ENCODE results near the gene SLC39A7. TPM values are rescaled to one million over a fixed set of nuclear protein-coding genes. Genes with fewer than 3 reads are reported as not detected.

The SLC39A7 gene
- total RNA-seq, 1 experiment from 2014 or later = 128 TPM

- CTCF ChIA-PET = interaction anchor here (0.6 kb wide), 1 partner anchor 80 kb away, joined by 3 read pairs; no protein-coding TSS in a partner anchor
- TF ChIP-seq CTCF (conservative IDR thresholded peaks at IDR 0.05; ENCODE audit: low read depth, low read length) (no peak), EZH2phosphoT487 (IDR thresholded peaks at IDR 0.05; ENCODE audit: borderline replicate concordance, low read length) (no peak), EZH2 (IDR thresholded peaks at IDR 0.05; ENCODE audit: low read length, unreplicated experiment) (no peak)
- Histone ChIP-seq H3K27ac (ENCODE audit: low read length) (no peak overlapping the region), H3K9me2 (replicated peaks; ENCODE audit: low read length) (no peaks in the 10 kb centered on the region), H3K79me2 (ENCODE audit: low read length) (peaks cover 55% of the 10 kb centered on the region), H3K9me3 (ENCODE audit: low read length) (no peaks in the 10 kb centered on the region), H4K20me1 (ENCODE audit: low read length) (peaks cover 5% of the 10 kb centered on the region; the same call in 1 of the 2 replicates), H3K36me3 (ENCODE audit: low read depth, low read length) (peaks cover 41% of the 10 kb centered on the region), H3K4me1 (ENCODE audit: insufficient read depth, low read length) (peaks cover 18% of the 10 kb centered on the region), H3F3A (ENCODE audit: low read length, unreplicated experiment) (no peaks in the 10 kb centered on the region), H3K4me3 (ENCODE audit: low read length) (no peak overlapping the region), H3K4me2 (ENCODE audit: low read length) (peak overlapping the region; percentile 99), H3K9ac (ENCODE audit: low read length) (no peak overlapping the region), H2AFZ (ENCODE audit: low read length) (no peak overlapping the region), H3K27me3 (ENCODE audit: low read length) (no peaks in the 10 kb centered on the region)
- POLR2A ChIA-PET (ENCODE audit: unreplicated experiment) = interaction anchor here (0.6 kb wide), 1 partner anchor 45 kb away, joined by 4 read pairs; no protein-coding TSS in a partner anchor
- DNase-seq = no peak
- TSS peak; percentile 13 for BruUV-seq (replicated peaks)
- intact Hi-C loops (cut with micrococcal nuclease) = loop anchor here (5.0 kb wide), 1 partner anchor 36 kb away; no protein-coding TSS in a partner anchor
- no peak for ATAC-seq
Observed at GRCh38 chr6:33198159-33198852, 2.4 kb upstream of the SLC39A7 start.

GRCh38 chr6:33198853-33199436, 1.7 kb upstream of the SLC39A7 start:
- no TSS peak for BruUV-seq (replicated peaks)
- CTCF ChIA-PET = no interaction called here
- Histone ChIP-seq H3K36me3 (ENCODE audit: low read depth, low read length) (peaks cover 46% of the 10 kb centered on the region), H3K27me3 (ENCODE audit: low read length) (no peaks in the 10 kb centered on the region), H2AFZ (ENCODE audit: low read length) (no peak overlapping the region), H4K20me1 (ENCODE audit: low read length) (peaks cover 5% of the 10 kb centered on the region; the same call in 1 of the 2 replicates), H3K79me2 (ENCODE audit: low read length) (peaks cover 62% of the 10 kb centered on the region), H3K4me3 (ENCODE audit: low read length) (peak overlapping the region; percentile 97), H3K4me1 (ENCODE audit: insufficient read depth, low read length) (peaks cover 22% of the 10 kb centered on the region), H3K9me3 (ENCODE audit: low read length) (no peaks in the 10 kb centered on the region), H3K4me2 (ENCODE audit: low read length) (peak overlapping the region; percentile 99), H3K27ac (ENCODE audit: low read length) (no peak overlapping the region), H3F3A (ENCODE audit: low read length, unreplicated experiment) (no peaks in the 10 kb centered on the region), H3K9me2 (replicated peaks; ENCODE audit: low read length) (no peaks in the 10 kb centered on the region), H3K9ac (ENCODE audit: low read length) (peak overlapping the region; percentile 98)
- DNase-seq (no peak), ATAC-seq (no peak)
- intact Hi-C loops (cut with micrococcal nuclease) = loop anchor here (5.0 kb wide), 1 partner anchor 37 kb away; no protein-coding TSS in a partner anchor
- POLR2A ChIA-PET (ENCODE audit: unreplicated experiment) = no interaction called here
- TF ChIP-seq EZH2 (IDR thresholded peaks at IDR 0.05; ENCODE audit: low read length, unreplicated experiment) (no peak), EZH2phosphoT487 (IDR thresholded peaks at IDR 0.05; ENCODE audit: borderline replicate concordance, low read length) (no peak), CTCF (conservative IDR thresholded peaks at IDR 0.05; ENCODE audit: low read depth, low read length) (no peak)
